ENCODE results near the gene ASXL3. TPM values are rescaled to one million over a fixed set of nuclear protein-coding genes. Genes with fewer than 3 reads are reported as not detected.

The ASXL3 gene
- total and polyA plus RNA-seq, 4 donors = 0.08 to 16.3 (median 1.8) TPM

Other genes starting within 250 kb of the ASXL3 start
- 1 to 10 TPM in 1 of 2 donors, under 1 TPM in 1; 0.94 to 1.1 TPM for gene CCDC178, start 137.5 kb upstream of the ASXL3 start, total RNA-seq
- under 1 TPM; 0.08 to 0.61 TPM for gene CCDC178, start 137.5 kb upstream of the ASXL3 start, polyA plus RNA-seq